Immature natural killer cell (primary cell): ENCODE results near the gene FAM222A. TPM values are rescaled to one million over a fixed set of nuclear protein-coding genes. Genes with fewer than 3 reads are reported as not detected.

Experiments used
- DNase-seq, 3 donors: peaks; one replicate each; pipeline ENCODE4 v3.0.0; 2022; ENCODE audit warnings: mixed read lengths in 1 of 3
- H3K27ac Mint-ChIP-seq, 6 donors: one replicate each; pipeline ENCODE4 v1.8.0; 2020; ENCODE audit warnings: mixed read lengths in 6 of 6, mild to moderate bottlenecking in 5 of 6, inconsistent platforms in 4 of 6, moderate library complexity in 3 of 6
- H3K27me3 Mint-ChIP-seq, 3 donors: one replicate each; pipeline ENCODE4 v1.8.0; 2020 to 2021; ENCODE audit warnings: low read depth in 3 of 3, mild to moderate bottlenecking in 3 of 3, mixed read lengths in 3 of 3, moderate library complexity in 3 of 3, inconsistent platforms in 1 of 3
- H3K36me3 Mint-ChIP-seq, 3 donors: one replicate each; pipeline ENCODE4 v1.8.0; 2020; ENCODE audit warnings: mixed read lengths in 3 of 3, inconsistent platforms in 2 of 3, mild to moderate bottlenecking in 2 of 3
- H3K4me1 Mint-ChIP-seq, 2 donors: one replicate each; pipeline ENCODE4 v1.8.0; 2020; ENCODE audit warnings: inconsistent platforms in 2 of 2, mild to moderate bottlenecking in 2 of 2, mixed read lengths in 2 of 2, moderate library complexity in 1 of 2
- H3K4me3 Mint-ChIP-seq, 5 donors: one replicate each; pipeline ENCODE4 v1.8.0; 2020; ENCODE audit warnings: mild to moderate bottlenecking in 5 of 5, mixed read lengths in 5 of 5, inconsistent platforms in 3 of 5, moderate library complexity in 3 of 5
- H3K9me3 Mint-ChIP-seq, 6 donors: one replicate each; pipeline ENCODE4 v1.8.0; 2020; ENCODE audit warnings: mild to moderate bottlenecking in 6 of 6, mixed read lengths in 6 of 6, inconsistent platforms in 4 of 6, moderate library complexity in 3 of 6
- polyA plus RNA-seq, 3 donors: library from polyadenylated mRNA; unstranded; fragments of 300-500 nt; fragmentation: Illumina TruSeq; gene quantifications; one replicate each; pipeline ENCODE4 v1.2.3, GENCODE V29; 2021

The FAM222A gene
- polyA plus RNA-seq, 3 donors from 2014 or later: 0.20 to 0.49 TPM; not detected in 1

GRCh38 chr12:109753054-109753401 lies 39.4 kb downstream of the FAM222A start:
- no peak for DNase-seq
- peaks cover 11 to 17% (median 12%) of the 10 kb centered on the region in 3 donors for H3K36me3 Mint-ChIP-seq
- H3K27ac Mint-ChIP-seq: no peak overlapping the region
- H3K9me3 Mint-ChIP-seq: peaks cover 3 to 19% (median 16%) of the 10 kb centered on the region in 6 donors
- H3K27me3 Mint-ChIP-seq: peaks cover 0 to 2% (median 2%) of the 10 kb centered on the region in 3 donors
- H3K4me3 Mint-ChIP-seq: no peak overlapping the region
- no peaks in the 10 kb centered on the region for H3K4me1 Mint-ChIP-seq

GRCh38 chr12:109753959-109754358 lies 40.3 kb downstream of the FAM222A start:
- no peak overlapping the region for H3K27ac Mint-ChIP-seq
- H3K4me1 Mint-ChIP-seq: no peaks in the 10 kb centered on the region

DNA sequence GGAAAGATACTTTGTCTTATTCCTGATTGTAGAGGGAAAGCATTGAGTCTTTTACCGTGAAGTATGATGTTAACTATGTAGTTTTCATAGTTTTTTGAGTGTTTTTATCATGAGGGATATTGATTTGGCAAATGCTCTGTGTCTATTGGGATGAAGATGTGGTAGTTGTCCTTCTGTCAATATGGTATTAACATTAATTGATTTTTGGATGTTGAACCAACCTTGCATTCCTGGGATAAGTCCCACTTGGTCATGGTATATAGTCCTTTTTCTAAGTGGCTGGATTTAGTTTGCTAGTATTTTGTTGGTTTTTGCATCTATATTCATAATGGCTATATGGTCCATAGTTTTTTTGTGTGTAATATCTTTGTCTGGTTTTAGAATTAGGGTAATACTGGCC lies 42.8 kb downstream of the FAM222A start:
- peaks cover 3 to 19% (median 16%) of the 10 kb centered on the region in 6 donors for H3K9me3 Mint-ChIP-seq
- H3K27ac Mint-ChIP-seq: no peak overlapping the region
- peaks cover 0 to 2% (median 2%) of the 10 kb centered on the region in 3 donors for H3K27me3 Mint-ChIP-seq
- no peak for DNase-seq
- H3K36me3 Mint-ChIP-seq: peaks cover 11 to 17% (median 12%) of the 10 kb centered on the region in 3 donors
- H3K4me3 Mint-ChIP-seq: no peak overlapping the region
- peaks cover 0 to 5% of the 10 kb centered on the region in 2 donors for H3K4me1 Mint-ChIP-seq

More at GRCh38 chr12:109753959-109754358, 40.3 kb downstream of the FAM222A start:
- no peak for DNase-seq
- Mint-ChIP-seq H3K9me3 (peaks cover 3 to 19% (median 16%) of the 10 kb centered on the region in 6 donors), H3K27me3 (peaks cover 0 to 2% (median 2%) of the 10 kb centered on the region in 3 donors), H3K4me3 (no peak overlapping the region), H3K36me3 (peaks cover 11 to 17% (median 12%) of the 10 kb centered on the region in 3 donors)

DNA sequence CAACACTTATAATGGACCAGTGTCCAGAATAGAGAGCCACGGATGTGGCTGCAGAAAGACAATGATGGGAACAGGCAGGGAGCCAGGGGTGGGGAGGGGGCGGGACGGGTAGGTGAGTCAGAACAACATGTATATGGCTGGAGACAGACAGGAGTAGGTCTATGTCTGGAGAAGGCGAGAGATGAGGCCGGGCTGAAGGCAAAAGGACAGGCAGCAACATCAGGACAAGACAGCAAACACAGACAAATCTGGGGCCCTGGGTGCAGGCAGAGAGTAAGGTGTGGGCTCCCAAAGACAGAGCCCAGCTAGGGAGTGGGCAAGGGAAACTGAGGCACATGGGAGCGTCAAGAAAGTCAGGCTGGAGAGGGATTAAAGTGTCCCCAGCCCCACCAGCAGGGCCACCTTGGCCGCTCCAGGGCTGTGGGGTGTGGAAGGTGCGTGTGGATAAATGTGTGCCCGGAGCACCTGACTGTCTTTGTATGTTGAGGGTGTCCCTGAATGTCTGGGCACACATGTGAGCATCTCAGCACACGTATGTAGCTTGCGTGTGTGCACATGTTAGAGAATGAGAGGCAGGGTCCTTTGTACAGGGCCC lies 44.1 kb downstream of the FAM222A start:
- peaks cover 3 to 19% (median 16%) of the 10 kb centered on the region in 6 donors for H3K9me3 Mint-ChIP-seq
- H3K4me3 Mint-ChIP-seq: no peak overlapping the region
- peak overlapping the region in 1 of 6 donors; percentile 69 for H3K27ac Mint-ChIP-seq
- DNase-seq: no peak
- H3K27me3 Mint-ChIP-seq: peaks cover 0 to 3% (median 2%) of the 10 kb centered on the region in 3 donors
- H3K36me3 Mint-ChIP-seq: peaks cover 11 to 17% (median 12%) of the 10 kb centered on the region in 3 donors
- peaks cover 0 to 5% of the 10 kb centered on the region in 2 donors for H3K4me1 Mint-ChIP-seq

DNA sequence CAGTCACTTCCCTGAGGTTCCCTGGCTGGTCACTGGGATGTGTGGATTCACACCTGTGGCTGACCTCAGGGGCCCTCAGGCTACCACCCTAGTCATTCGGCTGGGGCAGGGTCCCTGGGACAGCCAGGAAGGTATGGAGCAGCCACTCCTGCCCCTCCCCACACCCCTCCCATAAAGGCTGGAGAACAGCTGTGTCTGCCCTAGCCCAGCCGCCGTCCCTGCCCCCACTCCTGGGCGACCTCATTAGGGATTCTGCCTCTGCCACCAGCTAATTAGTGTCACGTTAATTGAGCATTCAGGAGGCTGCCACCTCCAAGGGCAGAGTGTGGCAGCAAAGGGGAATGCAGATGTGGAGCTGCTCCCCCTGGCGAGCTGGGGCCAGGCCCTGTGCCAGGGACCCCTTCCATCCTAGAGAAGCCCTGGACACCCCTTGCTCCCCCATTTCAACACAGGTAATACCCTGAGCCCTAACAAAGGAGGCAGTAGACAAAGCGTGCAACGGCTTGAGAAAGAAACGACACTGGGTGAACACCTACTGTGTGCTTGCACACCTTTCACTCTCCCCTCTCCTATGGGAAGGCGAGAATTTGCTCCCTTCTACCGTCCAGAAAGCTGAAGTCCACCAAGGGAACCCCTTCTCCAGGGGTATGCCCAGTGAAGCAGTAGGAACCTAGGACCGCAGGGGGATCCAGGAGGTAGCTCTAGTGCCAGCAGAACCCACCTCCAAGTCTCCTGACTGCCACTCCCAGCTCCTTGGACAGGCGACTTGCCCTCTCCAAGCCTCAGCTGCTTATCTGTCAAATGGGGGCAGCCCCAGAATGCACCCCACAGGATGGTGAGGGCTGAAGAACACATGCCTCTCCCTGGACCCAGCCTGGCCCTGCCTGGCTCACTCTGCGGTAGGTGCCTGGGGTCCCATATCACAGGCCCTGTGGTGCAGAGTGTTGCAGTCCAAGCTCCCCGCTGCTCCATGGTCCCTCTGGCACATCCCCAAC lies 45.1 kb downstream of the FAM222A start:
- no peak for DNase-seq
- peaks cover 0 to 9% of the 10 kb centered on the region in 2 donors for H3K4me1 Mint-ChIP-seq
- no peak overlapping the region for H3K4me3 Mint-ChIP-seq
- peaks cover 0 to 3% (median 2%) of the 10 kb centered on the region in 3 donors for H3K27me3 Mint-ChIP-seq
- peaks cover 3 to 19% (median 16%) of the 10 kb centered on the region in 6 donors for H3K9me3 Mint-ChIP-seq
- peaks cover 11 to 17% (median 12%) of the 10 kb centered on the region in 3 donors for H3K36me3 Mint-ChIP-seq
- H3K27ac Mint-ChIP-seq: no peak overlapping the region

DNA sequence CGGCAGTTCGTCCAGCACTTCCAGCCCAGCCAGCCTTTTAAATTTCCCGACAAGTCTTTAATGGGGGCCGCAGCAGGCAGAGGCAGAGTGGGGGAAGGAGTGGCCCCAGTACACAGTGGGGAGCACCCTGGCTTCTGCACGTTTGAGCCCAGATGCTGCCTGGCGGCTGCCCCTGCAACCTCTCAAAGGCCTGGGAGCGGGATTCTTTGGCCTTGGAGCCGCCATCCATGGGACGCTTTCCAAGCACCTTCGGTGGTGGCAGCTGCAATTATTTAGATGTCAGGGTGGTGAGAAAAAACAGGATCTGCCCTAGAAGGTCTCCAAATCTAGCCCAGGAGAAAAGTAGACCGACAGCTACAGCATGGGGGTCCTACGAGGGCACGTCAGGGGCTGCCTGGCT lies 46.0 kb downstream of the FAM222A start:
- Mint-ChIP-seq H3K4me1 (peaks cover 0 to 9% of the 10 kb centered on the region in 2 donors), H3K9me3 (peaks cover 3 to 19% (median 15%) of the 10 kb centered on the region in 6 donors), H3K36me3 (peaks cover 11 to 17% (median 12%) of the 10 kb centered on the region in 3 donors), H3K4me3 (no peak overlapping the region), H3K27me3 (peaks cover 0 to 2% (median 2%) of the 10 kb centered on the region in 3 donors), H3K27ac (no peak overlapping the region)
- DNase-seq: no peak

DNA sequence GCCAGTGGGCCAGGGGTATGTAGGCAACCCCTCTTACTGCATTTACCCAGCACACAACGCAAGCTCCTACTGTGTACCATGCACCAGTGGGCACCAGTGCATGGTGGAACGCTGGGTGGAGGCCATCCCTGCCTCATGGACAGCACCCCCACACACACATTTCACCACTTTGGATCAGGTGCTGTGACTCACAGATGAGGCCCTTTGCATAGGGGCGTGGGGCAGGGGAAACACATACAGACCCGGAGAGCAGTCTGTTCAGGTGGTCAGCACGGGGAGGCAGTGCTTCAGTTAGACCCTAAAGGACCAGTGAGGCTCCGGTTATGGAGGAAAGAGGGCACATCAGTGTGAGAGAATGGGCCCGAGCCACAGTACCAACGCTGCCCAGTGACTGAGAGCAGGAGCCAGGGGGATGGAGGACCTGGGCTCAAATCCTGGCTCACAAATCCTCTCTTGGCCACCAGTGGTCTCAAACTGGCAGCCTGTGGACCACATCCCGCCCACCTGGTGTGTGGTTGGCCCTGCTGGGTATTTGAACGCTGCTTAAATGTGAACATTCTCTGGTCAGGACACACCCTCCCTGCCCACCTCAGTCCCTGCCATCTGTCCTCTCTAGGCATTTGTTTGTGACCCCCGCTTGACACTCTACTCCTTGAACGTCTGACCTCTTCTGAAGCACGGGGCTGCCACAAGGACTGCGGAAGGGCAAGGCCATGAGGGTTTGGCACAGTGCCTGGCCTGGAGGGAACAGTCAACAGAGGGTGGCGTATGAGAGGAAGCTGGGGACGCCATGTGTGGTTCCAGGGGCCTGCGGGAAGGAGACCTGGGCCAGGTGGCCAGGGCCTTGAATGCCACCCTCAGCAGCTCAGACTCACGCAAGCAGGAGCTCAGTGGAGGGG lies 46.7 kb downstream of the FAM222A start:
- DNase-seq: no peak
- H3K27me3 Mint-ChIP-seq: peaks cover 0 to 2% (median 2%) of the 10 kb centered on the region in 3 donors
- peaks cover 3 to 19% (median 15%) of the 10 kb centered on the region in 6 donors for H3K9me3 Mint-ChIP-seq
- no peak overlapping the region for H3K4me3 Mint-ChIP-seq
- peaks cover 11 to 17% (median 12%) of the 10 kb centered on the region in 3 donors for H3K36me3 Mint-ChIP-seq
- peak overlapping the region in 2 of 6 donors; percentile 13 to 17 for H3K27ac Mint-ChIP-seq
- peaks cover 0 to 9% of the 10 kb centered on the region in 2 donors for H3K4me1 Mint-ChIP-seq

GRCh38 chr12:109760930-109761921 lies 47.6 kb downstream of the FAM222A start:
- H3K9me3 Mint-ChIP-seq: peaks cover 3 to 11% (median 11%) of the 10 kb centered on the region in 6 donors
- H3K27ac Mint-ChIP-seq: peak overlapping the region in 1 of 6 donors; percentile 17
- H3K4me3 Mint-ChIP-seq: no peak overlapping the region
- H3K36me3 Mint-ChIP-seq: peaks cover 6 to 9% (median 9%) of the 10 kb centered on the region in 3 donors
- peaks cover 0 to 2% (median 2%) of the 10 kb centered on the region in 3 donors for H3K27me3 Mint-ChIP-seq
- peaks cover 0 to 9% of the 10 kb centered on the region in 2 donors for H3K4me1 Mint-ChIP-seq
- DNase-seq: no peak

DNA sequence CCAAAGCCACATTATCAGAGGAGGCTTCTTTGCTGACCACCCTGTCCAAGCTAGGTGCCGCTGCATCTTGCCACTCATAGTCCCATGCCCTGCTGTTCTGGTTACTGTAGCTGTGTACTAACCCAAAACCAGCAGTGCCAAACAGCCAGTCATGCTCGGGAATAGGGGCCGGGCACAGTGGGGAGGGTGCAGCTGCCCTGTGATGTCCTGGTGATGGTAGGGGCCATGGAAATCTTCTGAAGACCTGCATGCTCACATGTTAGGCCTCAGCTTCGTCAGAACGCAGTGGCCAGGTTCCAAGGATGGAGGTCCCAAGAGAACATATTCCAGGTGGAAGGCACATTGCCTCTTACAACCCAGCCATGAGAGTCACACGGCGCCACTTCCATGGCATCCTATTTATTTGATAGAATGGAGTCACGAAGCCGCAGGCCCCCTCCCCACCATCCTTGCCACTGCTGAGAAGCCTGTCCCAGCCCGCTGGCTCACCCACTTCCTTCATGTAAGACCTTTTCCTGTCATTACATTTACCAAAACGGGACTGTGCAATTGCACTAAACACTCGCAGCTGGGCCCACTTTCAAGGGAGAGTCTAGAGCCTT lies 48.5 kb downstream of the FAM222A start:
- DNase-seq: no peak
- no peak overlapping the region for H3K27ac Mint-ChIP-seq
- H3K36me3 Mint-ChIP-seq: peaks cover 0 to 2% (median under 1%) of the 10 kb centered on the region in 3 donors
- H3K27me3 Mint-ChIP-seq: peaks cover 0 to 2% (median 1%) of the 10 kb centered on the region in 3 donors
- no peak overlapping the region for H3K4me3 Mint-ChIP-seq
- peaks cover 0 to 1% (median 1%) of the 10 kb centered on the region in 6 donors for H3K9me3 Mint-ChIP-seq
- peaks cover 0 to 9% of the 10 kb centered on the region in 2 donors for H3K4me1 Mint-ChIP-seq

DNA sequence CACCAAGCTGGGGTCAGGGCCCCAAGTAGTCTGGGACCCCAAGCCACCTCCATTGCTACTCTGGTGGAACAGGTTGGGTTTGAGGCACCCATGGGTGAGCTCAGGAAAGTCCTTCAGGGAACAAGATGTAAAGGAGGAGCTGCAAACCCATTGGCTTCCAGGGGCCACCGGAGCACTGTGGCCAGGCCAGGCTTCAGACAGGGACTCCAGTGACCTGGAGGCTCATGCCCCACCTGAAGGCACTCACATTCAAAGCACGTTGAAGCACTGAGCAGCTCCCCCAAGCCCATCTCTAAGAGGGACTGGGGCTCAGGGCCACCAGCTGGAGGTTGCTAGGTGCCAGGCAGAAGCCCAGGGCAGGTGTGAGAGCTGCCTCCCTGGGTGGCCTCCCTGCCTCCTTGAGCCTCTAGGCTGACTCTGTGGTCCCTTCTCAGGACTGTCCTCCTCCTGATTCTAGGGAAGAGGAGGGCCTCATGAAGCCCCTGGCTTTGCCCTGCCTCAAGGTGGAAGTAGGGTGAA lies 49.1 kb downstream of the FAM222A start:
- H3K4me1 Mint-ChIP-seq: peaks cover 0 to 9% of the 10 kb centered on the region in 2 donors
- no peak for DNase-seq
- H3K27me3 Mint-ChIP-seq: peaks cover 0 to 2% (median 0%) of the 10 kb centered on the region in 3 donors
- no peak overlapping the region for H3K27ac Mint-ChIP-seq
- H3K36me3 Mint-ChIP-seq: no peaks in the 10 kb centered on the region
- no peak overlapping the region for H3K4me3 Mint-ChIP-seq
- H3K9me3 Mint-ChIP-seq: no peaks in the 10 kb centered on the region

DNA sequence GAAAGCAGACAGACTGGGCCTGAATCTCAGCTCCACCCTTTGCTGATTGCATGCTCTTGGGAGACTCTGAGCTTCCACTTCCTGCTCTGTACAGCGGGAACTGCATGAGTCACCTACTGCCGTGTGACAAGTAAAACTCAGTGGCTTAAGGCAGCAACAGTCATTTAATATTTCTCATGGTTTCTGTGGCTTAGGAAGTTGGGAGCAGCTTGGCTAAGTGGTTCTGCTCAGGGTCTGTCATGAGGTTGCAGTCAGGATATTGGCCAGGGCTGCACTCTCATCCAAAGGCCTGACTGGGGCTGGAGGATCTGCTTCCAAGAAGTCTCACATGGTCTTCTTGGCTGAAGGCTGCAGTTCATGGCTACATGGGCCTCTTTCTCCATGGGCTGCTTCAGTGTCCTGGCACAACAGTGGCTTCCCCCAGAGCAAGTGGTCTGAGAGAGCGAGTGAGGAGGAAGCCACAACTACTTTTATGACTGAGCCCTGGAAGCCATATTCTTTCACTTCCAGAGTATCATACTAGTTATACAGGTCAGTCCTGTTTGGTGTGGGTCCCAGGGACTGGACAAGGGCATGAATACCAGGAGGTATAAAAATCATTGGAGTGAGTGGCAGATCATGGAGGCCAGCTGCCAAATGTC lies 49.7 kb downstream of the FAM222A start:
- peaks cover 0 to 9% of the 10 kb centered on the region in 2 donors for H3K4me1 Mint-ChIP-seq
- no peaks in the 10 kb centered on the region for H3K36me3 Mint-ChIP-seq
- peak overlapping the region in 1 of 6 donors; percentile 40 for H3K27ac Mint-ChIP-seq
- no peak overlapping the region for H3K4me3 Mint-ChIP-seq
- H3K27me3 Mint-ChIP-seq: peaks cover 0 to 2% (median 1%) of the 10 kb centered on the region in 3 donors
- H3K9me3 Mint-ChIP-seq: no peaks in the 10 kb centered on the region
- DNase-seq: no peak
